Testis (tissue), 2 donors: ENCODE results near the gene PRDM15.

Experiments used
- POLR2A ChIP-seq: fragments of 450-650 bp; IDR thresholded peaks from one replicate; pipeline ENCODE4 v1.6.1; 2017; ENCODE audit warnings: antibody characterized with exemption, mild to moderate bottlenecking, moderate library complexity
- TF ChIP-seq, protein P1 (sequence below), 3 experiments: fragments of 450-650 bp in 2 of 3; fragments of 200-600 bp in 1 of 3; sonication (generic) in 1 of 3; IDR thresholded peaks; one replicate each; pipeline ENCODE4 v1.5.1; 2016 to 2019; ENCODE audit warnings: antibody characterized with exemption in 3 of 3, mild to moderate bottlenecking in 2 of 3, moderate library complexity in 1 of 3

DNA sequence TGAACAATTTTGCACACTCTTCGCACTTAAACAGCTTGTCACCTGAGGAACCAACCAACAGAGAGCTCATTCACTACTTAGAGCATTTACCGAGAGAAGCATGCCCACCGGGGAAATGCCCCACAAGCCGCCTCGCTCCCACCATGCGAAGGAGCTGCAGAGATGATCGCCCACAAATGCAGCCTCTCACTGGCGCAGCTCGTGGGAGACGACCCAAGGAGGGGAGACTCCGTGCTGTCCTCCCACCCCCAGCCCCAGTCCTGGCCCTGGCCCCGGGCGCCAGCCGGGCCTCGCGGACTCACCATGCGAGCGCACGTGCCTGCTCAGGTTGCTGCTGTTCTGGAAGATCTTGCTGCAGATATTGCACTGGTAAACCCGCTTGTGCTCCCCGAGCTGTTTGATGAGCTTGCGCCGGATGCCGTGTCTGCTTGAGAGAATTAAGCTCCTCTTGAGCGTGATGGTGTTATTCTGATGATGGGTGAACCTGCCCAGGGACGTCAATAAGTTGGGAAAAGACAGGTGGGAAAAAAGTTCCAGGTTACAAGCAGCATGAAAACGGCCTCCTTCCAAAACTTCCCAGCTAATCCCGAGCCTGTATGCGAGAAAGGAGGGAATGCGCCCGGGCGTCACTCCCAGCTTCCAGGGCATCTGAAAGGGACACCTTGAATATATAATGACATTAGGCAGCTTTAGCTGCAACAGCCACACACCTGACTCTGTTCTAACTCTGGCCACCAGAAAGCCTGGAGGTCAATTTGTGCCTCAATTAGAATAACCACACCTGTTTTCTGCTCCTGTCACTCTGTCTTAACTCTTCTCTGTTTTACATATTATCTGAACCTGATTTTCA is 42.8 kb downstream of the PRDM15 start:
- TF ChIP-seq POLR2A = no peak
- TF ChIP-seq, protein P1, sequence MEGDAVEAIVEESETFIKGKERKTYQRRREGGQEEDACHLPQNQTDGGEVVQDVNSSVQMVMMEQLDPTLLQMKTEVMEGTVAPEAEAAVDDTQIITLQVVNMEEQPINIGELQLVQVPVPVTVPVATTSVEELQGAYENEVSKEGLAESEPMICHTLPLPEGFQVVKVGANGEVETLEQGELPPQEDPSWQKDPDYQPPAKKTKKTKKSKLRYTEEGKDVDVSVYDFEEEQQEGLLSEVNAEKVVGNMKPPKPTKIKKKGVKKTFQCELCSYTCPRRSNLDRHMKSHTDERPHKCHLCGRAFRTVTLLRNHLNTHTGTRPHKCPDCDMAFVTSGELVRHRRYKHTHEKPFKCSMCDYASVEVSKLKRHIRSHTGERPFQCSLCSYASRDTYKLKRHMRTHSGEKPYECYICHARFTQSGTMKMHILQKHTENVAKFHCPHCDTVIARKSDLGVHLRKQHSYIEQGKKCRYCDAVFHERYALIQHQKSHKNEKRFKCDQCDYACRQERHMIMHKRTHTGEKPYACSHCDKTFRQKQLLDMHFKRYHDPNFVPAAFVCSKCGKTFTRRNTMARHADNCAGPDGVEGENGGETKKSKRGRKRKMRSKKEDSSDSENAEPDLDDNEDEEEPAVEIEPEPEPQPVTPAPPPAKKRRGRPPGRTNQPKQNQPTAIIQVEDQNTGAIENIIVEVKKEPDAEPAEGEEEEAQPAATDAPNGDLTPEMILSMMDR (IDR thresholded peaks at IDR 0.05) = no peak
